ENCODE data around the gene SLC13A4.

DNA sequence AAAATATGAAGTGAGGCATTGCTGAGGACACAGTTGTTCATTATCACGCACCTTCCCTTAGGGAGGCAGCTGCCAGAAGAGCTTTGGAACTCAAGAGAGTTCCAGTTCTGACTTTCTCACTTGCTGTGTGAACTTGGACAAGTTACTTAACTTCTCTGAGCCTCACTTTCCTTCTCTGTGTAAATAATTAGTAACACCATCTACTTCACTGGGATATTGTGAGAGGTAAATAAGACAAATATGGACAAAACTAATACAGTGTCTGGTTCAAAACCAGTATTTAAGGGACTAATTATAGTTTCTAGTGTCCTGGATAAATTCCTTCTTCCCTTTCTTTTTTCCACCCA lies 6.3 kb upstream of the SLC13A4 start:
- TF ChIP-seq, protein P1, sequence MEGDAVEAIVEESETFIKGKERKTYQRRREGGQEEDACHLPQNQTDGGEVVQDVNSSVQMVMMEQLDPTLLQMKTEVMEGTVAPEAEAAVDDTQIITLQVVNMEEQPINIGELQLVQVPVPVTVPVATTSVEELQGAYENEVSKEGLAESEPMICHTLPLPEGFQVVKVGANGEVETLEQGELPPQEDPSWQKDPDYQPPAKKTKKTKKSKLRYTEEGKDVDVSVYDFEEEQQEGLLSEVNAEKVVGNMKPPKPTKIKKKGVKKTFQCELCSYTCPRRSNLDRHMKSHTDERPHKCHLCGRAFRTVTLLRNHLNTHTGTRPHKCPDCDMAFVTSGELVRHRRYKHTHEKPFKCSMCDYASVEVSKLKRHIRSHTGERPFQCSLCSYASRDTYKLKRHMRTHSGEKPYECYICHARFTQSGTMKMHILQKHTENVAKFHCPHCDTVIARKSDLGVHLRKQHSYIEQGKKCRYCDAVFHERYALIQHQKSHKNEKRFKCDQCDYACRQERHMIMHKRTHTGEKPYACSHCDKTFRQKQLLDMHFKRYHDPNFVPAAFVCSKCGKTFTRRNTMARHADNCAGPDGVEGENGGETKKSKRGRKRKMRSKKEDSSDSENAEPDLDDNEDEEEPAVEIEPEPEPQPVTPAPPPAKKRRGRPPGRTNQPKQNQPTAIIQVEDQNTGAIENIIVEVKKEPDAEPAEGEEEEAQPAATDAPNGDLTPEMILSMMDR (IDR thresholded peaks at IDR 0.05), result no peak
- no peak for TF ChIP-seq POLR2A (IDR thresholded peaks at IDR 0.05)

All from lower leg skin (tissue), 3 donors.